Ectodermal cell (in vitro differentiated cells): ENCODE data around the gene GLTP.

Source experiments
- H3K27ac ChIP-seq: 2 replicates; pipeline ENCODE4 v1.7.0; 2013; ENCODE audit warnings: mild to moderate bottlenecking, low read depth, low read length; ENCODE audit not compliant: insufficient read depth, poor library complexity, severe bottlenecking
- H3K27me3 ChIP-seq: 2 replicates; pipeline ENCODE4 v1.7.0; 2013; ENCODE audit warnings: mild to moderate bottlenecking, low read length; ENCODE audit not compliant: insufficient read depth, control insufficient read depth, poor library complexity, severe bottlenecking
- H3K36me3 ChIP-seq: one replicate; pipeline ENCODE4 v1.7.0; 2013; ENCODE audit warnings: low read length; ENCODE audit not compliant: control insufficient read depth, insufficient read depth
- H3K4me1 ChIP-seq: one replicate; pipeline ENCODE4 v1.7.0; 2013; ENCODE audit warnings: low read length; ENCODE audit not compliant: control insufficient read depth, insufficient read depth
- H3K4me3 ChIP-seq: 2 replicates; pipeline ENCODE4 v1.7.0; 2013; ENCODE audit warnings: low read depth, low read length, control low read depth; ENCODE audit not compliant: insufficient read depth
- H3K9me3 ChIP-seq: 2 replicates; pipeline ENCODE4 v1.7.0; 2013; ENCODE audit warnings: mild to moderate bottlenecking, low read length, moderate library complexity; ENCODE audit not compliant: control insufficient read depth
- WGBS, 2 experiments: methylation state at CpG; one replicate each; pipeline ENCODE4 v1.1.7; 2013; ENCODE audit warnings: missing lambda C conversion rate in 2 of 2; 5-methylcytosine and 5-hydroxymethylcytosine counted together

Gene GLTP

GRCh38 chr12:109832541-109833306 is 47.6 kb downstream of the GLTP start:
- Histone ChIP-seq H3K27me3 (peaks cover 3% of the 10 kb centered on the region), H3K4me1 (no peaks in the 10 kb centered on the region), H3K4me3 (peak overlapping the region; percentile 48), H3K36me3 (no peaks in the 10 kb centered on the region), H3K27ac (no peak overlapping the region), H3K9me3 (no peaks in the 10 kb centered on the region)
- WGBS, 2 experiments, result 33 to 38% methylated on average over 28 to 30 of the region's 31 CpGs

GRCh38 chr12:109831929-109832328 is 48.4 kb downstream of the GLTP start:
- 80 to 88% methylated on average over 9 of the region's 9 CpGs for WGBS, 2 experiments
- Histone ChIP-seq H3K27me3 (peaks cover 3% of the 10 kb centered on the region), H3K9me3 (no peaks in the 10 kb centered on the region), H3K4me3 (no peak overlapping the region), H3K4me1 (no peaks in the 10 kb centered on the region), H3K27ac (no peak overlapping the region), H3K36me3 (no peaks in the 10 kb centered on the region)

GRCh38 chr12:109831365-109831764 is 49.0 kb downstream of the GLTP start:
- Histone ChIP-seq H3K4me3 (no peak overlapping the region), H3K36me3 (no peaks in the 10 kb centered on the region), H3K9me3 (no peaks in the 10 kb centered on the region), H3K27me3 (peaks cover 3% of the 10 kb centered on the region), H3K4me1 (no peaks in the 10 kb centered on the region), H3K27ac (no peak overlapping the region)
- 83 to 85% methylated on average over 6 of the region's 6 CpGs for WGBS, 2 experiments

GRCh38 chr12:109830718-109831117 is 49.6 kb downstream of the GLTP start:
- H3K4me1 ChIP-seq, result no peaks in the 10 kb centered on the region
- peaks cover 3% of the 10 kb centered on the region for H3K27me3 ChIP-seq
- WGBS, 2 experiments, result 85 to 87% methylated on average over 2 of the region's 2 CpGs
- no peaks in the 10 kb centered on the region for H3K9me3 ChIP-seq
- no peaks in the 10 kb centered on the region for H3K36me3 ChIP-seq
- H3K4me3 ChIP-seq, result no peak overlapping the region
- no peak overlapping the region for H3K27ac ChIP-seq

- Histone ChIP-seq H3K4me3 (no peak overlapping the region), H3K27ac (no peak overlapping the region), H3K36me3 (no peaks in the 10 kb centered on the region), H3K4me1 (no peaks in the 10 kb centered on the region), H3K27me3 (peaks cover 3% of the 10 kb centered on the region), H3K9me3 (no peaks in the 10 kb centered on the region)
- 95 to 96% methylated on average over 2 of the region's 2 CpGs for WGBS, 2 experiments
Measured at GRCh38 chr12:109830267-109830666, 50.1 kb downstream of the GLTP start.

- H3K27me3 ChIP-seq, result peaks cover 3% of the 10 kb centered on the region
- WGBS, 2 experiments, result 86 to 87% methylated on average over 10 of the region's 10 CpGs
Measured at GRCh38 chr12:109829667-109830066, 50.7 kb downstream of the GLTP start.

GRCh38 chr12:109828754-109829511 is 51.4 kb downstream of the GLTP start:
- no peaks in the 10 kb centered on the region for H3K4me1 ChIP-seq
- H3K27ac ChIP-seq, result no peak overlapping the region
- 83 to 87% methylated on average over 3 of the region's 3 CpGs for WGBS, 2 experiments
- H3K9me3 ChIP-seq, result no peaks in the 10 kb centered on the region
- no peak overlapping the region for H3K4me3 ChIP-seq
- no peaks in the 10 kb centered on the region for H3K36me3 ChIP-seq
- H3K27me3 ChIP-seq, result peaks cover 3% of the 10 kb centered on the region

More at GRCh38 chr12:109829667-109830066, 50.7 kb downstream of the GLTP start:
- no peaks in the 10 kb centered on the region for H3K9me3 ChIP-seq
- H3K4me3 ChIP-seq, result no peak overlapping the region
- H3K36me3 ChIP-seq, result no peaks in the 10 kb centered on the region
- no peak overlapping the region for H3K27ac ChIP-seq
- no peaks in the 10 kb centered on the region for H3K4me1 ChIP-seq

GRCh38 chr12:109827566-109828550 is 52.5 kb downstream of the GLTP start:
- Histone ChIP-seq H3K4me3 (no peak overlapping the region), H3K27me3 (no peaks in the 10 kb centered on the region), H3K27ac (no peak overlapping the region), H3K36me3 (no peaks in the 10 kb centered on the region), H3K9me3 (no peaks in the 10 kb centered on the region), H3K4me1 (no peaks in the 10 kb centered on the region)
- 83 to 84% methylated on average over 19 of the region's 19 CpGs for WGBS, 2 experiments

GRCh38 chr12:109827080-109827479 is 53.3 kb downstream of the GLTP start:
- no peaks in the 10 kb centered on the region for H3K36me3 ChIP-seq
- WGBS, 2 experiments, result 93 to 98% methylated on average over 3 of the region's 3 CpGs

More at GRCh38 chr12:109827080-109827479, 53.3 kb downstream of the GLTP start:
- H3K4me3 ChIP-seq, result no peak overlapping the region
- no peak overlapping the region for H3K27ac ChIP-seq
- no peaks in the 10 kb centered on the region for H3K27me3 ChIP-seq
- peaks cover 4% of the 10 kb centered on the region for H3K4me1 ChIP-seq
- no peaks in the 10 kb centered on the region for H3K9me3 ChIP-seq
